ENCODE measurements around the gene IL1RAPL2.

GRCh38 chrX:105650986-105651385 lies 1085.0 kb downstream of the IL1RAPL2 start:
- TF ChIP-seq CTCF (IDR thresholded peaks at IDR 0.05) (no peak), POLR2A (IDR thresholded peaks at IDR 0.05) (no peak)

Data from heart left ventricle (tissue), 13 donors.